Transverse colon (tissue), 4 donors: ENCODE results near the gene NLRC5. TPM values are rescaled to one million over a fixed set of nuclear protein-coding genes. Genes with fewer than 3 reads are reported as not detected.
"Not testable (repeated sequence)": the region's sequence is repeated elsewhere in the genome, so short reads cannot be mapped to it uniquely, and the experiment has no call there.

Experiments
- DNase-seq: peaks from one replicate; pipeline ENCODE4 v3.0.0-alpha.2; 2019
- H3K27ac ChIP-seq, 4 donors: fragments of 200-600 bp; sonication (generic); 2 replicates each; pipeline ENCODE4 v1.5.1; 2016 to 2018; ENCODE audit warnings: inconsistent platforms in 4 of 4
- H3K27me3 ChIP-seq: fragments of 200-600 bp; sonication (generic); 2 replicates; pipeline ENCODE4 v1.5.1; 2017; ENCODE audit warnings: inconsistent platforms
- H3K36me3 ChIP-seq, 4 donors: fragments of 200-600 bp; sonication (generic); 2 replicates each; pipeline ENCODE4 v1.5.1; 2017 to 2019; ENCODE audit warnings: inconsistent platforms in 4 of 4
- H3K4me1 ChIP-seq, 4 donors: fragments of 200-600 bp; sonication (generic); 2 replicates each; pipeline ENCODE4 v1.5.1; 2017 to 2020; ENCODE audit warnings: inconsistent platforms in 4 of 4
- H3K4me3 ChIP-seq, 4 donors: fragments of 200-600 bp; sonication (generic); 1 replicate in 1 of 4; 2 replicates in 3 of 4; pipeline versions ENCODE4 v1.5.1 to v1.6.1; 2017 to 2019; ENCODE audit warnings: inconsistent platforms in 4 of 4
- H3K9me3 ChIP-seq, 2 donors: fragments of 200-600 bp; sonication (generic); 2 replicates each; pipeline ENCODE4 v1.5.1; 2017 to 2019; ENCODE audit warnings: inconsistent platforms in 2 of 2
- CTCF ChIP-seq, 5 experiments: fragments of 200-600 bp in 3 of 5; fragments of 450-650 bp in 2 of 5; sonication (generic) in 3 of 5; IDR thresholded peaks; 1 replicate in 2 of 5; 2 replicates in 3 of 5; pipeline ENCODE4 v1.5.1; 2016 to 2017; ENCODE audit warnings: antibody characterized with exemption in 5 of 5, inconsistent platforms in 3 of 5, mild to moderate bottlenecking in 2 of 5, moderate library complexity in 1 of 5
- EP300 ChIP-seq: sonication (generic); formaldehyde crosslinking; IDR thresholded peaks from one replicate; pipeline ENCODE4 v1.6.1; 2017; ENCODE audit warnings: antibody characterized with exemption, low read depth
- POLR2A ChIP-seq: fragments of 450-650 bp; IDR thresholded peaks from one replicate; pipeline ENCODE4 v1.6.1; 2016; ENCODE audit warnings: antibody characterized with exemption, mild to moderate bottlenecking, moderate library complexity
- POLR2AphosphoS5 ChIP-seq, 3 donors: sonication (generic); formaldehyde crosslinking; IDR thresholded peaks; one replicate each; pipeline ENCODE4 v1.6.1; 2016; ENCODE audit warnings: antibody characterized with exemption in 3 of 3
- WGBS, 2 donors: methylation state at CpG; one replicate each; pipeline ENCODE4 v1.1.5; 2018; ENCODE audit warnings: low coverage in 1 of 2; 5-methylcytosine and 5-hydroxymethylcytosine counted together
- in situ Hi-C, 4 donors: fragments of 200-750 bp; cut with MboI; loops; one replicate each; pipeline versions ENCODE4 v1.15.0 to v1.15.1; 2017; ENCODE audit warnings: low sequenced_read_pairs in 3 of 4, low pct_ligation_motif_present in 1 of 4, low pct_unique_long_range_greater_than_20kb in 1 of 4
- intact Hi-C: fragments of 100-400 bp; cut with DNase I; formaldehyde crosslinking; loops from one replicate; pipeline ENCODE4 v1.15.1; 2023; ENCODE audit warnings: low total_unique reads
- total RNA-seq, 4 donors: library from RNA; depleted of rRNA; stranded (reverse); fragments of >200 nt; gene quantifications; one replicate each; pipeline ENCODE4 v1.1.0, GENCODE V29; 2016

The NLRC5 gene
- total RNA-seq, 4 donors from 2014 or later = 59.4 to 171 (median 73.6) TPM

- TF ChIP-seq POLR2A = no peak
- no peak for TF ChIP-seq EP300
- TF ChIP-seq CTCF (IDR thresholded peaks at IDR 0.05) = no peak
- TF ChIP-seq POLR2AphosphoS5 (IDR thresholded peaks at IDR 0.05) = no peak
- Histone ChIP-seq H3K4me1 (peaks cover 20 to 66% (median 38%) of the 10 kb centered on the region in 4 donors), H3K36me3 (no peaks in the 10 kb centered on the region), H3K9me3 (no peaks in the 10 kb centered on the region), H3K4me3 (peak overlapping the region in 3 of 4 donors; percentile 58 to 71 (median 66)), H3K27me3 (no peaks in the 10 kb centered on the region), H3K27ac (peak overlapping the region; percentile 89 to 93 (median 91))
- in situ Hi-C loops = no loop called here
- 63 to 67% methylated on average over 7 to 16 of the region's 16 CpGs for WGBS, 2 donors
- intact Hi-C loops = no loop called here
- DNase-seq = peak; percentile 10
Observed at GRCh38 chr16:56990407-56991286, 1.3 kb downstream of the NLRC5 start.

GRCh38 chr16:56992431-56992830 is 3.1 kb downstream of the NLRC5 start:
- DNase-seq, H3K27me3 ChIP-seq, H3K9me3 ChIP-seq, H3K36me3 ChIP-seq, intact Hi-C loops, in situ Hi-C loops: not testable (repeated sequence)
- H3K4me1 ChIP-seq = peaks cover 16 to 56% (median 37%) of the 10 kb centered on the region in 4 donors
- H3K27ac ChIP-seq = peak overlapping the region; percentile 89 to 93 (median 91)
- WGBS, 2 donors = 60 to 94% methylated on average over 1 of the region's 1 CpG
- H3K4me3 ChIP-seq = peak overlapping the region in 1 of 4 donors; percentile 37

GRCh38 chr16:56993204-56993603 is 3.8 kb downstream of the NLRC5 start:
- Histone ChIP-seq H3K4me3 (no peak overlapping the region), H3K4me1 (peaks cover 16 to 50% (median 35%) of the 10 kb centered on the region in 4 donors)
- TF ChIP-seq EP300 (no peak), POLR2A (no peak), POLR2AphosphoS5 (IDR thresholded peaks at IDR 0.05) (no peak), CTCF (IDR thresholded peaks at IDR 0.05) (no peak)

GRCh38 chr16:56994311-56994710 is 5.0 kb downstream of the NLRC5 start:
- Histone ChIP-seq H3K4me1 (peaks cover 19 to 43% (median 28%) of the 10 kb centered on the region in 4 donors), H3K27me3 (no peaks in the 10 kb centered on the region), H3K4me3 (no peak overlapping the region), H3K27ac (no peak overlapping the region), H3K9me3 (no peaks in the 10 kb centered on the region), H3K36me3 (no peaks in the 10 kb centered on the region)
- WGBS, 2 donors = 70 to 84% methylated on average over 3 to 5 of the region's 5 CpGs
- no peak for DNase-seq
- TF ChIP-seq CTCF (IDR thresholded peaks at IDR 0.05) (no peak), POLR2A (no peak), POLR2AphosphoS5 (IDR thresholded peaks at IDR 0.05) (no peak), EP300 (no peak)
- in situ Hi-C loops = no loop called here
- intact Hi-C loops = no loop called here

More at GRCh38 chr16:56993204-56993603, 3.8 kb downstream of the NLRC5 start:
- Histone ChIP-seq H3K27me3 (no peaks in the 10 kb centered on the region), H3K27ac (no peak overlapping the region), H3K36me3 (no peaks in the 10 kb centered on the region), H3K9me3 (no peaks in the 10 kb centered on the region)
- intact Hi-C loops = no loop called here
- 44 to 64% methylated on average over 2 of the region's 2 CpGs for WGBS, 2 donors
- no peak for DNase-seq
- in situ Hi-C loops = no loop called here
